SKM-1 treated with dmso at 0.1 percent for 144 hours (cell line): ENCODE measurements around the gene CRTC1.

Experiments used
- DNase-seq: peaks from one replicate; lab custom pipeline; 2025; ENCODE audit not compliant: unreplicated experiment; lab: John Stamatoyannopoulos, UW

CRTC1 gene

GRCh38 chr19:18699403-18700054, 16.0 kb downstream of the CRTC1 start:
- DNase-seq, result no peak

GRCh38 chr19:18700501-18701249, 17.2 kb downstream of the CRTC1 start:
- DNase-seq, result no peak

GRCh38 chr19:18701250-18701608, 17.7 kb downstream of the CRTC1 start:
- no peak for DNase-seq

- DNase-seq, result no peak
These were observed 20.6 kb downstream of the CRTC1 start for GRCh38 chr19:18704054-18704453.

GRCh38 chr19:18704971-18705370, 21.5 kb downstream of the CRTC1 start:
- no peak for DNase-seq

- no peak for DNase-seq
These were observed 25.2 kb downstream of the CRTC1 start for GRCh38 chr19:18708452-18709231.

- DNase-seq, result no peak
These were observed 26.1 kb downstream of the CRTC1 start for GRCh38 chr19:18709546-18709945.

- DNase-seq, result no peak
These were observed 26.7 kb downstream of the CRTC1 start for GRCh38 chr19:18710186-18710585.

GRCh38 chr19:18710996-18711751, 27.7 kb downstream of the CRTC1 start:
- no peak for DNase-seq

- DNase-seq, result no peak
These were observed 28.4 kb downstream of the CRTC1 start for GRCh38 chr19:18711893-18712292.

GRCh38 chr19:18712981-18713380, 29.5 kb downstream of the CRTC1 start:
- DNase-seq, result no peak

GRCh38 chr19:18713550-18714117, 30.2 kb downstream of the CRTC1 start:
- no peak for DNase-seq

- no peak for DNase-seq
These were observed 31.9 kb downstream of the CRTC1 start for GRCh38 chr19:18715416-18715815.

- no peak for DNase-seq
These were observed 33.4 kb downstream of the CRTC1 start for GRCh38 chr19:18716857-18717256.

GRCh38 chr19:18717601-18718000, 34.1 kb downstream of the CRTC1 start:
- no peak for DNase-seq

- DNase-seq, result no peak
These were observed 34.6 kb downstream of the CRTC1 start for GRCh38 chr19:18718015-18718526.

- DNase-seq, result no peak
These were observed 35.5 kb downstream of the CRTC1 start for GRCh38 chr19:18718846-18719458.

GRCh38 chr19:18719541-18719940, 36.1 kb downstream of the CRTC1 start:
- no peak for DNase-seq

GRCh38 chr19:18723871-18724377, 40.4 kb downstream of the CRTC1 start:
- no peak for DNase-seq
